Osteoblast (primary cell): Measurements from ENCODE around the gene ABCA4. TPM values are rescaled to one million over a fixed set of nuclear protein-coding genes. Genes with fewer than 3 reads are reported as not detected.
"Not testable (repeated sequence)": the region's sequence is repeated elsewhere in the genome, so short reads cannot be mapped to it uniquely, and the experiment has no call there.

ENCODE experiments used
- DNase-seq: peaks from one replicate; pipeline ENCODE4 v3.0.0; 2011; ENCODE audit warnings: low spot score, mixed read lengths; ENCODE audit not compliant: insufficient read length; ENCODE audit errors: missing footprints
- H2AFZ ChIP-seq: 2 replicates; pipeline ENCODE4 v1.6.0; 2011; ENCODE audit warnings: mild to moderate bottlenecking, low read length
- H3K27ac ChIP-seq: 2 replicates; pipeline ENCODE4 v1.5.1; 2011; ENCODE audit warnings: mild to moderate bottlenecking, low read depth, low read length, moderate library complexity
- H3K27me3 ChIP-seq: 2 replicates; pipeline ENCODE4 v1.6.0; 2012; ENCODE audit warnings: mild to moderate bottlenecking, control low read depth, inconsistent platforms, low read length, moderate library complexity; ENCODE audit not compliant: insufficient read depth
- H3K36me3 ChIP-seq: 2 replicates; pipeline ENCODE4 v1.5.1; 2011; ENCODE audit warnings: mild to moderate bottlenecking, low read length, control low read depth, moderate library complexity; ENCODE audit not compliant: insufficient read depth
- H3K4me1 ChIP-seq: 2 replicates; pipeline ENCODE4 v1.5.1; 2011; ENCODE audit warnings: mild to moderate bottlenecking, low read length, control low read depth, moderate library complexity; ENCODE audit not compliant: insufficient read depth
- H3K4me2 ChIP-seq: 2 replicates; pipeline ENCODE4 v1.6.0; 2011; ENCODE audit warnings: mild to moderate bottlenecking, low read length; ENCODE audit not compliant: insufficient read depth
- H3K4me3 ChIP-seq: fragments of 200-600 bp; sonication (generic); 3 replicates; pipeline ENCODE4 v1.5.1; 2012; ENCODE audit warnings: mild to moderate bottlenecking, low read length, inconsistent platforms; ENCODE audit not compliant: insufficient read depth
- H3K79me2 ChIP-seq: 2 replicates; pipeline ENCODE4 v1.6.0; 2012; ENCODE audit warnings: mild to moderate bottlenecking, low read length, control low read depth, inconsistent platforms; ENCODE audit not compliant: insufficient read depth
- H3K9me3 ChIP-seq: 2 replicates; pipeline ENCODE4 v1.5.1; 2011; ENCODE audit warnings: low read depth, low read length, control low read depth
- H4K20me1 ChIP-seq: 2 replicates; pipeline ENCODE4 v1.6.0; 2012; ENCODE audit warnings: mild to moderate bottlenecking, low read length, control low read depth; ENCODE audit not compliant: insufficient read depth
- CTCF ChIP-seq: IDR thresholded peaks from 2 replicates; pipeline ENCODE4 v1.5.1; 2011; ENCODE audit warnings: mild to moderate bottlenecking, low read depth, low read length, moderate library complexity; ENCODE audit errors: extremely low read depth
- total RNA-seq: library from RNA; depleted of rRNA; stranded (reverse); fragments of >200 nt; gene quantifications from 2 replicates; pipeline ENCODE4 v1.2.3, GENCODE V29; 2012

ABCA4 gene
- total RNA-seq, 1 donor, result 1.1 TPM

- Histone ChIP-seq H2AFZ (no peak overlapping the region), H3K36me3 (no peaks in the 10 kb centered on the region), H3K27me3 (no peaks in the 10 kb centered on the region), H3K9me3 (no peaks in the 10 kb centered on the region), H3K4me2 (peak overlapping the region; percentile 20), H3K79me2 (no peaks in the 10 kb centered on the region), H3K4me3 (no peak overlapping the region), H3K27ac (peak overlapping the region; percentile 13), H3K4me1 (peaks cover 10% of the 10 kb centered on the region), H4K20me1 (no peaks in the 10 kb centered on the region)
- TF ChIP-seq CTCF, result no peak
- peak; percentile 80 for DNase-seq
These were observed 39.9 kb upstream of the ABCA4 start for GRCh38 chr1:94160811-94161210.

- no peaks in the 10 kb centered on the region for H3K36me3 ChIP-seq
- no peak for TF ChIP-seq CTCF
- DNase-seq, result peak; percentile 14
- H3K4me1 ChIP-seq, result peaks cover 9% of the 10 kb centered on the region
- H3K79me2 ChIP-seq, result no peaks in the 10 kb centered on the region
- H3K4me2 ChIP-seq, result no peak overlapping the region
- H4K20me1 ChIP-seq, result no peaks in the 10 kb centered on the region
- no peak overlapping the region for H2AFZ ChIP-seq
- no peak overlapping the region for H3K27ac ChIP-seq
- no peaks in the 10 kb centered on the region for H3K9me3 ChIP-seq
- H3K27me3 ChIP-seq, result no peaks in the 10 kb centered on the region
- H3K4me3 ChIP-seq, result no peak overlapping the region
These were observed 35.2 kb upstream of the ABCA4 start for GRCh38 chr1:94156096-94156625.

DNA sequence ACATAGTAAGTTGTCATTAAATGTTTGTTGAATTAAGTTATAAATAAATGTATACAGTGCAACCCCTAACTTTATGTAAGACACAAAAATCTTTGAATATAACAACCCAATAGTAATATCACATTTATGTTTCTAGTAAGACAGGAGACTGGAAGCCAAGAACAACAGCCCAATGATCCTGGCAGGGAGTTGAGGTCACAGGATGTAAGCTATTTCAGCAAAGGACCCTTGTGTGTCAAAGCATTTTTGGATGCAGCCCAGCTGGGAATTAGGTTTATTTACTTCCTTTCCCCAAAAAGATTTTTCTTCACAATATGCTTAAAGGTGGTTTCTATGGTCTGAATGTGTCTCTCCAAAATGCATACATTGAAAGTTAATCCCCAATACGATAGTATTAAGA lies 34.0 kb upstream of the ABCA4 start:
- Histone ChIP-seq H3K27ac (no peak overlapping the region), H4K20me1 (no peaks in the 10 kb centered on the region), H3K4me1 (no peaks in the 10 kb centered on the region), H3K27me3 (no peaks in the 10 kb centered on the region), H3K9me3 (no peaks in the 10 kb centered on the region), H3K4me3 (no peak overlapping the region), H3K79me2 (no peaks in the 10 kb centered on the region), H2AFZ (no peak overlapping the region), H3K4me2 (no peak overlapping the region), H3K36me3 (no peaks in the 10 kb centered on the region)
- DNase-seq, result peak; percentile 5
- TF ChIP-seq CTCF, result no peak

- Histone ChIP-seq H4K20me1 (no peaks in the 10 kb centered on the region), H3K27ac (no peak overlapping the region)
- no peak for TF ChIP-seq CTCF
These were observed 32.2 kb upstream of the ABCA4 start for GRCh38 chr1:94153133-94153532.

DNA sequence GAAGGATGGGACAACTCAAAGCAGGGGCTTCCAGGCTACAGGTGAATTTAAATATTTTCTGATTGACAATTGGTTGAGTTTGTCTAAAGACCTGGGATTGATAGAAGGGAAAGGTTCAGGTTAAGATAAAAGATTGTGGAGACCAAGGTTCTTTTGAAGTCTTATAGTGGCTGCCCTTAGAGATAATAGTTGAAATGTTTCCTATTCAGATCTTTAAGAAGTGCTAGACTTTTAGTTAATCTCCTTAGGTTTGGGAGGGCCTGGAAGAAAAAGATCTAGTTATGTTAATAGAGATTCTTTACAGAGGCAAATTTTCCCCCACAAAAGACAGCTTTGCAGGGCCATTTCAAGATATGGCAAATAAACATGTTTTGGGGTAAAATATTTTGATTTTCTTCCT lies 28.2 kb upstream of the ABCA4 start:
- H3K27ac ChIP-seq, H3K4me1 ChIP-seq, DNase-seq, H3K27me3 ChIP-seq, H4K20me1 ChIP-seq, H3K36me3 ChIP-seq, H3K79me2 ChIP-seq, H3K4me2 ChIP-seq, H3K9me3 ChIP-seq, H3K4me3 ChIP-seq, H2AFZ ChIP-seq: not testable (repeated sequence)

More at GRCh38 chr1:94153133-94153532, 32.2 kb upstream of the ABCA4 start:
- Histone ChIP-seq H3K9me3 (no peaks in the 10 kb centered on the region), H3K4me3 (no peak overlapping the region), H3K79me2 (no peaks in the 10 kb centered on the region), H2AFZ (no peak overlapping the region), H3K4me2 (no peak overlapping the region), H3K4me1 (no peaks in the 10 kb centered on the region), H3K27me3 (no peaks in the 10 kb centered on the region), H3K36me3 (no peaks in the 10 kb centered on the region)
- DNase-seq, result no peak
